NCI-H524 treated with DMSO at 0.1 percent for 48 hours (cell line): ENCODE results near the gene CCDC57.
"Not testable (repeated sequence)": the region's sequence is repeated elsewhere in the genome, so short reads cannot be mapped to it uniquely, and the experiment has no call there.

Experiments
- DNase-seq: peaks from one replicate; lab custom pipeline; 2025; lab: John Stamatoyannopoulos, UW

Gene CCDC57

GRCh38 chr17:82177276-82177675, 35.4 kb downstream of the CCDC57 start:
- no peak for DNase-seq

DNA sequence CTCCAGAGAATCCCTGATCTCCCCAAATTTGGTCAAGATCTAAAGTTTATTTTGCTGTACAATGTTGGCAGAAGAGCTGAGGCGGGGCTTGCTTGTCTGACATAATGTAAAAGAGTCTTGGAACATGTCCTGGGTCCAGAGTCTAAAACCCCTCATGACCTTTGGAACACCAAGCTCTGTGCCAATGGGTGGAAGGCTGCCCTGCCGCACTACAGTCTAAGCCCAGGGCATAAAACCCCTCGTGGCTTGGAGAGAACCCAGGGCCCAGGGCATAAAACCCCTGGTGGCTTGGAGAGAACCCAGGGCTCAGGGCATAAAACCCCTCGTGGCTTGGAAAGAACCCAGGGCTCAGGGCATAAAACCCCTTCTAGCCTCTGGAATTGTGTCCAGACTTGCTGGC, 36.7 kb downstream of the CCDC57 start:
- no peak for DNase-seq

DNA sequence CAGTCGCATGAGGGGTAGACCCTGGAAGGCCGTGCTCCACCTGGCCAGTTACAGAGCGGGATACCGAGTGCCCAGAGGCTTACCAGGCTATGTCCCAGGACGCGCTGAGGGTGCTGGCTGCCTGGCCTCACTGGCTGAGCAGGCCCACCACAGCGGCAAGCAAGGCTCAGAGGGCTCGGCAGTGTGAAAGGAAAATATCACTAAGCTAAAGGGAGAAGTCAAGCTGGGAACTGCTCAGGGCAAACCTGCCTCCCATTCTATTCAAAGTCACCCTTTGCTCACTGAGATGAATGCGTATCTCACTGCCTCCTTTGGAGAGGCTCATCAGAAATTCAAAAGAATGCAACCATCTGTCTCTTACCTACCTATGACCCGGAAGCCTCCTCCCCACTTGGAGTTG, 37.4 kb downstream of the CCDC57 start:
- no peak for DNase-seq

- not testable (repeated sequence) for DNase-seq
Measured at GRCh38 chr17:82174042-82174857, 38.4 kb downstream of the CCDC57 start.

DNA sequence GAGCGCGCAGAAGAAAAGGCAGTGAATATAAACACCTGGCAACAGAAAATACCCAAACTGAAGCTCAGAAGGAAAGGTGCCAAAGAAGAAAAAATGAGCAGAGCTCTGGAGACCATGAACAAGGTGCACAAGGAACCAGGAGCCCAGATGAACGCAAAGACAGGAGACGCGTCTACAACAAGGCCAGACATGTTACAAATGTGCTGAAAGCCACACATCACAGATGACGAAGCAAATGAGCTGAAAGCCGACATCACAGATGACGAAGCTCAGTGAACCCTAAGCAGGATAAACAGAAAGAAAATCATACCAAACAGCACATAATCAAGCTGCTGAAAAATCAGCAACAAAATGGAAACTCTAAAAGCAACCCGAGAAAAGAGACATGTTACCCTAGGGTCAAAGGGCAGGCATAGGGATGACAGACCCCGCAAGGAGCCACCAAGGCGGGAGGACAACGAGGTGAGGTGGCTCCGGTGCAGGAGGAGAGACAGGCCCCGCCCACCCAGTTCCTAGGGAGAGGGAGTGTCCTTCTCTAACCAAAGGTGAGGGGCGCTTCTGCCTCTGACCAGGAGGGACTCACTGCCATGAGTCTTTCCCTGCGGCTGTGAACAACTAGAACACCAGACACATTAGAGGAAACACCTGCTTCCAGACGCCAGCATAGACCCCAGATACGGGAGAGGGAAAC, 39.1 kb downstream of the CCDC57 start:
- no peak for DNase-seq

DNA sequence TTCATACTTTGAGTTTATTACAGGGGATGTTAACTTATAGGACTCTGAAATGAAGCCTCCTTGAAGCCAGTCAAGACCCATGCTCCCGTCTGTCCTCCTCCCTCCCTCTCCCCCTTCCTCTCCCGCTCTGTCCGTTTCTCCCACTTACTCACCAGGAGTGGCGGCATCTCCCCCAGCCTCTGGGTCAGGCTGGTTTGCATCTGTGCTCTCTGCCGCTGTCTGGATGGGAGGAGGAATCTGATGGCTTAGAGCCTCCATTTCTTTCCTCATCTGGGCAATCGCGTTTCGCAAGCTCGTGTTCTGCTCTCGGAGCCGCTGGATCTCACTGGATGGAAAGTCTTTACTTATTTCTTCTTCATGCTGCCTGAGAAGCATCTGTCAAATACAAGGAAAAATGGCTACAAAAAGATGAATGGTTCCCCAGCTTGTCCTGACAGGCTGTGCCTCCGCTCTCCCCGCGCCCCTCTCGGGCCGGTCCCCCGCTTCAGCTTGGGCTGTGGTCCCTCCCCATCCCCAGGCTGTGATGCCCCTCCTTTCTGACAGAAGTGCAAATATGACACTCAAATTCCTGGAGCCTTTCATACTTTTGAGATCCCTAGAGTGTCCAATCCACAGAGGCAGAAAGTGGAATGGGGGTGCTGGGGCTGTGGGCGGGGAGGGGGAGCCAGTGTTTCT, 40.0 kb downstream of the CCDC57 start:
- DNase-seq, result no peak

DNA sequence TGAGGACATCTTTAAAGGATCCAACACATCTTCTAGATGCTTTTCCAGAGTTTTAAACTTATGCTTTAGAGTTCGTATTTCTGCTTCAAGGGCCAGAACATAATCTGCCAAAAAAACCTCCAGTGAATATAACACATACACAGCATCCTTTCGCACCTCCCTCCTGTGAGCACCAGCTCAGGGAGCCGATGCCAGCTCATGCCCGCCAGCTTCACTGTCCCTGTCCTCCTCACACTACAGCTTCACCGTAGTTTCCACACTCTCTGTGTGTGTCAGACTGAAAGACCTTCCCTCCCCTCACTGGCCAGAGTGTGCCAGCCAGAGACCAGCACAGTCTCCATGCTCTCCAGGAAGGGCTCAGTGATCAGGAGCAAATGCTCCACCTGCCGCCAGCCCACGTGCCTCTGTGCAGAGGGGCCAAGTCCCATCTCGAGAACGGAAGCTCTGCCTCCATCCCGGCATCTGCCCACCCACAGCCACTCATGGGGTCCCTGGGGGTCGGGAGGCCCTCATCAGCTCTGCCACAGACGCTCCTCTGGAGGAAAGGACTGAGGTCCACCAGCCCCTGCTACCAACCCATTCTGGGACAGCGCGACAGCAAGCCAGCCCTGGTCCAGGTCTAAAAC, 40.8 kb downstream of the CCDC57 start:
- no peak for DNase-seq

DNA sequence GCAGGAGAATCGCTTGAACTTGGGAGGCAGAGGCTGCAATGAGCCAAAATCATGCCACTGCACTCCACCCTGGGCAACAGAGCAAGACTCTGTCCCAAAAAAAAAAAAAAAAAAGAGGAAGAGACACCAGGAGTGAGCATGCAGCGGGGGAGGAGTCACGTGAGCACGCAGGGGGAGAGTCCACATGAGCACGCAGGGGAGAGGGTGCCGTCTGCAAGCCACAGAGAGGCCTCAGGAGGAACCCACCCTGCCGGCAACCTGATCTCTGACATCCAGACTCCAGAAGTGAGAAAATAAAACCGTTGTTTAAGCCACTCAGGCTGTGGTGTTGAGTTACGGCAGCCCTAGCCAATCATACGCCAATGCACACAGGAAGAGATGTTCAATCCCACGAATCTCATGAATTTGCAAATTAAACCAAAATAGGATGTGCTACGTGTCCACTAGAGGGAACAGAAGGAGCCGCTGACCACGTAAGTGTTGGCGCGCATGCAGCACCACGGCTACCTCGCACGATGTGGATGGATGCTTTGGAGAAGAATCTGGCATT, 42.2 kb downstream of the CCDC57 start:
- no peak for DNase-seq

DNA sequence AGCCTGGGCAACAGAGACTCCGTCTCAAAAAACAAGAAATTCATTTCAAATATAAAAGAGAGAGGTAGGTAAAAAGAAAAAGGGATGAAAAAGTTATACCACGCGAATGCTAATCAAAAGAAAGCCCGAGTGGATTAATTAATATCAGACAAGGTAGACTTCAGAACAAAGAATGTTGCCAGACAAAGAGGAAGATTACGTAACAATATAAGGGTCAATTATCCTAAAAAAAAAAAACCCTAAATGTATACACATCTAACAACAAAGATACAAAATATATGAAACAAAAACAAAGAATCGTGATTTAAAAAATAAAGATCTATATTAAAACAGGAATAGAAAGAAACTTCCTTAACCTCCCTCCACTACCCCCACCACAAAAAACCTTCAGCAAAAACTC, 44.1 kb downstream of the CCDC57 start:
- no peak for DNase-seq

DNA sequence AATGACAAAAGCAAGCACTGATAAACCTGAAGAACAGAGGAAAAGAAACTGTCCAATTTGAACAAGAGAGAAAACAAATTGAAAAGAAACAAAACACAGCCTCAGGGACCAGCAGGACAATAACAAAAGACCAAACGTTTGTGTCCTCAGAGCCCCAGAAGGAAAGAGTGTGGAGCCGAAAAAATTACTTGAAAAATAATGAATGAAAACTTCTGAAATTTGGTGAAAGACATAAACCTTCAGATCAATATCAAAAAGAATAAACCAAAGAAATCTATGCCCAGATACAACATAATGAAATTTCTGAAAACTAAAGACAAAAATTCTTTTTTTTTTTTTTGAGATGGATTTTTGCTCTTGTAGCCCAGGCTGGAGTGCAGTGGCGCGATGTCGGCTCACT, 45.6 kb downstream of the CCDC57 start:
- no peak for DNase-seq

GRCh38 chr17:82164853-82165252, 47.8 kb downstream of the CCDC57 start:
- DNase-seq, result no peak

DNA sequence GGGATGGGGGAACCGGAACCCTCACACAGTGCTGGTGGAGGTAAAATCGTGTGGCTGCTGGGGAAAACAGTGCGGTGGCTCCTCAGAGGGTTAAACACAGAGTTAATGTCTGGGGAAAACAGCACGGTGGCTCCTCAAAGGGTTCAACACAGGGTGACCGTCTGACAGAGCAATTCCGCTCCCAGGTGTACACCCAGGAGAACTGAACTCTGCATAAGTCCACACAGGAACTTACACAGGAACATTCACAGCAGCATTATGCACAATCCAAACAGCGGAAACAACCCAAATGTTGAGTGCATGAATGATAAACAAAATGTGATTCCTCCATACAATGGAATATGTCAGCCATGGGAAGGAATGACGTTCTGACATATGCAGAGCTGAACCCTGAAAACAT, 51.4 kb downstream of the CCDC57 start:
- DNase-seq, result no peak

DNA sequence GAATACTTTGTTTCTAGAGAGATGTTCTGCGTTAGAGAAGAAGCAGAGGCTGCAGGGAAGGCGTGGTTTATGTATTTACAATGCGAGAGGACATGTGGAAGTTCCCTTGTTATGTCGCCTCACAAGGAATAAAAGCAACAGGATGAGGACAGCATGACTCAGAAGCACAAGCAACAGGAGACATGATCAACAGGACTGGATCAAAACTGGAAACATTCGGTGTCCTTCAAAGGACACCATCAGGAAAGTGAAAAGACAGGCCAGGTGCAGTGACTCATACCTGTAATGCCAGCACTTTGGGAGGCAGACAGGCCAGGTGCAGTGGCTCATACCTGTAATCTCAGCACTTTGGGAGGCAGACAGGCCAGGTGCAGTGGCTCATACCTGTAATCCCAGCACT, 52.6 kb downstream of the CCDC57 start:
- DNase-seq, result no peak

DNA sequence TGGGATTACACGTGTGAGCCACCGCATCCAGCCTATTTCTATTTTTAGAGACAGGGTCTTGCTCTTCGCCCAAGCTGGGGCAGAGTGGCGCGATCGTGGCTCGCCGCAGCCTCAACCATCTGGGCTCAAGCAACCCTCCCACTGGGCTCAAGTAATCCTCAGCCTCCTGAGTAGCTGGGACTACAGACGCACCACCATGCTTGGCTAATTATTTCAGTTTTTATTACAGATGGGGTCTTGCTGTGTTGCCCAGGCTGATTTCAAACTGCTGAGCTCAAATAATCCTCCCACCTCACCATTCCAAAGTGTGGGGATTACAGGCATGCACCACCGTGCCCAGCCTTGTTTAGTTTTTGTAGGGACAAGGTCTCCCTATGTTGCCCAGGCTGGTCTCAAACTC, 53.8 kb downstream of the CCDC57 start:
- no peak for DNase-seq

GRCh38 chr17:82157046-82158035, 55.3 kb downstream of the CCDC57 start:
- no peak for DNase-seq

- DNase-seq, result no peak
Measured at GRCh38 chr17:82156284-82156925, 56.2 kb downstream of the CCDC57 start.

GRCh38 chr17:82155606-82156005, 57.0 kb downstream of the CCDC57 start:
- no peak for DNase-seq

DNA sequence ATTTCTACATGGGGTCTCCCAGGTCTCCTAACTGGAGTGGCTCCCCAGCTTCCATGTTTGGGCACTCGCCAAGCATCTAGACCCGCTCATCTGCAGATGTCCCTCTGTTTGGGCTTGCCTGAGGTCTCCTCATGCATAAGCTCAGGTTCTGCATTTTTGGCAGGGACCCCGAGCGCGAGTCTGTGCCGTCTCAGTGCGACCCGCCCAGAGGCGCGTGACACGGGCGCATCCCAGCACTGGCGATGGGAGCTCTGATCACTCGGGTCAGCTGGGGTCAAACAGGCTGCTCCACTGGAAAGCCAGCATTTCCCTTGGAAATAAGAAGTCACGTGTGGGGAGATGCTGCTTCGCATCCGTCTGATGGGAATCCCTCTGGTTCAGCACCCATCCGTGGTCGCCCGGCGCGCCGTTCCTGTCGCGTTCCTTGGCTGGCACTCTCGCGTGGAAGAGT, 57.7 kb downstream of the CCDC57 start:
- DNase-seq, result no peak

- no peak for DNase-seq
Measured at GRCh38 chr17:82153745-82154375, 58.8 kb downstream of the CCDC57 start.

- no peak for DNase-seq
Measured at GRCh38 chr17:82153295-82153691, 59.3 kb downstream of the CCDC57 start.
